ENCODE measurements around the gene KAZN. TPM values are rescaled to one million over a fixed set of nuclear protein-coding genes. Genes with fewer than 3 reads are reported as not detected.

The KAZN gene
- total RNA-seq, 1 donor from 2014 or later, result 9.6 TPM

DNA sequence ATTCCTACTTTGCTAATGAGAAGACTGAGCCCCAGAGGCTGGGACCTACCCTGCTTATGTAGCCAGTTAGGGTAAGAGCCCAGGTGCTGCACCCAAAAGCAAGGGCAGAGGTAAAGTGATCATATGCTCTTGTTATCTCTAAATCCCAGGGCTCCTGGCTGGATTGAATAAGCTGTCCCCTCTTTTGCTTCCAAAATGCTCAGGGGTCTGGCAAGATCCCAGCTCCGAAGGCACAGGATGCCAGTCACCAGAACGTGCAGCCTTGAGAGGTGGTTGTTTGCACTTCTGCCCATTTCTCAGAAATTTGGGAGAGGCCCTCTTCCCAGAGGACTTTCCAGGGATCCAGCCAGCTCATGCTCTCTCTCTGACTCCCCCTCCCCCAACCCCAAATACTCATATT lies 412.7 kb downstream of the KAZN start:
- no peak for DNase-seq

DNA sequence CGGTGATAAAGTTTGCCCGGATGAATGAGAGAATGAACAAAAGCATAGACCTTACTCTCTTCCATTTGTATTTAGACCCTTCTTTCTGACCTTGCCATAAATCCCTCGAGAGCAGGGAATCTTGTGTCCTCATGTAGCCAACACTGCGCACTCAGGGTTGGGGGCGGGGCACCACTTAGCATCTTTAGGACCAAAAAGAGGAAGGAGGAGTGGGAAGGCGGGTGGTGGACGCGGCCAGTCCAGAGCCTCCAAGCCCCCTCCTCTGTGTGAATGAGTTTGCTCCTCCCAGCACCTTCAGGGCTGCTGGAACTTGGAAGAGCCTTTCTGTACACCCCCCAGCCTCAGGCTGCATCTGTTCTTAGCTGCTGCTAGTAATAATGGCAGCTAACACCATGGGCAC lies 413.2 kb downstream of the KAZN start:
- no peak for DNase-seq

DNA sequence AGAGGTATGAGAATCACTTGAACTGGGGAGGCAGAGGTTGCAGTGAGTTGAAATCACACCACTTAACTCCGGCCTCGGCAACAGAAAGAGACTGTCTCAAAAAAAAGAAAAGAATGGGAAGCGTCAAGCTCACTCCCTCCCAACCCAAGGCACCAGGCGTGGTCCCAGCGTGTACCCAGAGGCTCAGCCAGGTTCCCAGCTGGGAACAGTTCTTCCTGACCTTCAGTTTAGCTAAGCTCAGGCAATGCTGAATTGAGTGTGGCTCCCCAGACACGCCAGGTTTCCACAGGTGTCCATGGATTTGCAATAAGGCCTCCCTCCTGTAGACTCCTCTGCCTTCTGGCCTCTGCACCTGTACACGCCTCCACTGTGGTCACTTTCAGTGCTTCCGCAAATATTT lies 414.3 kb downstream of the KAZN start:
- no peak for DNase-seq

DNA sequence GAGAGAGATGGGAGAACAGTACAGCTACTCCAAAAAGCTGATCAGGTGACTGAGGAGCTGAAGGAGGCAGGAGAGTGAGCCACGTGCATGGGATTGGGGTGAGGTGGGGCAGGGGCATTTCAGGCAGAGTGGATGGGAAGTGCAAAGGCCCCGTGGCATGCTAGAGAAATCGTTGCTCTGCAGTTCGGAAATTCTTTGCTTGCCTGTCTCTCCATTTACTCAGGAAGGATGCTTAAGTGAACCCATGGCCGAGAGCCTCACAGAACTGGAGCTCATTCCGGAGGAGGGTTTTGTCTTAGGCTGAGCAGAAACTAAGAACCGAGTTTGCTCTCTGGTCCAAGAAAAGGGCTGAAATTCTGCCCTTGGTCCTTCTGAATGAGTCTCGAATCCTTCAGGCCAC lies 415.3 kb downstream of the KAZN start:
- no peak for DNase-seq

DNA sequence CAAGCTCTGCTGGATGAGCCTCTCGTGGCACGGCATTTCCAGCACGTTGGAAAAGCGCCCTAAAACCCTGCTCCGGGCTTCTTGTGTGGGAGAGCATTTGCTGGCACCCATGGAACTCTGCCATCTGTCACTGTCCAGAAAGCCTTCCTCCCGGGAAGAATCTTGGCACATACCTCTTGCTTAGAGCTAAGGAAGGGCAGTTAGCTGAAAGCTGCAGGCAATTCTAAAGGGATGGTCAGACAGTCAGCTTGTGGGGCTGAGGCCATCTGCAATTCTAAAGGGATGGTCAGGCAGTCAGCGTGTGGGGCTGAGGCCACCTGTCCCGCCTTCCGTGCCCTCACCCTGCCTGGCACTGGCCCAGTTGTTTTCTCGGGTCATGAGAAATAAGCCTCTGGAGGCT lies 416.0 kb downstream of the KAZN start:
- DNase-seq, result no peak

DNA sequence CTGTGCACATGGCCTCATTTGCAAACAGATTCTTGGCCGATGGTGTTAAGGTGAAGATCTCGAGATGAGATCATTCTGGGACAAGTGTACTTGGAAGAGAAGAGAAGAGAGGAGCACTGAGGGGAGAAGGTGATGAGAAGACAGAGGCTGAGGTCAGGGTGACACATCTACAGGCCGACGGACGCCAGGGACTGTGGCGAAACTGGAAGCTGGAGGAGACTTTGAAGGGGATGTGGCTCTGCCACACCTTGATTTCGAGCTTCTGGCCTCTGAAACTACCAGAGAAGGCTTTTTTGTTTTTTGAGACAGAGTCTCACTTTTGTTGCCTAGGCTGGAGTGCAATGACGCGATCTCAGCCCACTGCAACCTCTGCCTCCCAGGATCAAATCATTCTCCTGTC lies 417.5 kb downstream of the KAZN start:
- DNase-seq, result no peak

DNA sequence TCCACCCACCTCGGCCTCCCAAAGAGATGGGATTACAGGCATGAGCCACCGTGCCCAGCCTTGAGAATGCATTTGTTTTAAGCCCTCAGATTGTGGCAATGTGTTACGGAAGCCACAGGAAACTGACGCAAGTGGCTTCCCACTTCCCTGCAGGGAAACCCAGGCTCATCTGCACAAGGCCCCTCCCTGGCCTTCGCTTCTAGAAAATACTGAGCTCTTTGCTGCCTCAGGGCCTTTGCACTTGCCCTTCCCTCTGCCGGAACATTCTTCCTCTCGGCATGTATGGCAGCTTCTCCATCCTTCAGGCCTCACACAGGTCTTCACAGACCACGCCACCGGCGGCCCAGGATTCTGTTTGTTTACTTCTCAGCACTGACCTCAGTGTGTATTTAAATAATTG lies 418.0 kb downstream of the KAZN start:
- no peak for DNase-seq

DNA sequence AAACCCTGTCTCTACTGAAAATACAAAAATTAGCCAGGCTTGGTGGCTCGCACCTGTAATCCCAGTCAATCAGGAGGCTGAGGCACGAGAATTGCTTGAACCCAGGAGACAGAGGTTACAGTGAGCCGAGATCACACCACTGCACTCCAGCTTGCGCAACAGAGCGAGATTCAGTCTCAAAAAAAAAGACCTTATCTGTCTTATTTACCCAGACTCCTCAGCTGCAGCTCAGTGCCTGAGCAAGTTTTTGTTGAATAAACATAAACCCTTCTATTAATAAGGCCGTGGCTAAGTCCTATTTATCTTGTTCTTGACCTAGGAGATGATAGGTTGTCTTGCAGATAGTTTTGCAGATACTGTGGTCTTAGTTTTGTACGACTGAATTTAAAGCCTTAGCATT lies 418.6 kb downstream of the KAZN start:
- no peak for DNase-seq

DNA sequence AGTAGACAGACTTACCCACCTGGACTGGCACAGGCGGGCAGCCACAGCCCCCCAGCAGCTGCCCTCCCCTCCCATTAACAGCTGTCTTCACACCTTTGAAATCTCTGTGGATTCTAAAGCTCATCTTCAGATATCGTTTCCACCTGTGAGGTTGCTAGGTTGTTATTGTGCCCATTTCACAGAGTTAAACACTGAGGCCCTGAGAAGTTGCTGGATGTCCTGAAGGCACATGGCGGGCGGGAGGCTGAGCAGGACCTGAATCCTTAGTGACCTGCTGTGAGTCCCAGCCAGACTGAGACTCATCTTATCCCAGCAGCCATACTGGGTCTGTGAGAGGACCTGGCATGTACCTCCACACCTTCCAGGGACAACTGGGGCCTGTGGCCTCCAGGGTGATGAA lies 420.3 kb downstream of the KAZN start:
- DNase-seq, result no peak

DNA sequence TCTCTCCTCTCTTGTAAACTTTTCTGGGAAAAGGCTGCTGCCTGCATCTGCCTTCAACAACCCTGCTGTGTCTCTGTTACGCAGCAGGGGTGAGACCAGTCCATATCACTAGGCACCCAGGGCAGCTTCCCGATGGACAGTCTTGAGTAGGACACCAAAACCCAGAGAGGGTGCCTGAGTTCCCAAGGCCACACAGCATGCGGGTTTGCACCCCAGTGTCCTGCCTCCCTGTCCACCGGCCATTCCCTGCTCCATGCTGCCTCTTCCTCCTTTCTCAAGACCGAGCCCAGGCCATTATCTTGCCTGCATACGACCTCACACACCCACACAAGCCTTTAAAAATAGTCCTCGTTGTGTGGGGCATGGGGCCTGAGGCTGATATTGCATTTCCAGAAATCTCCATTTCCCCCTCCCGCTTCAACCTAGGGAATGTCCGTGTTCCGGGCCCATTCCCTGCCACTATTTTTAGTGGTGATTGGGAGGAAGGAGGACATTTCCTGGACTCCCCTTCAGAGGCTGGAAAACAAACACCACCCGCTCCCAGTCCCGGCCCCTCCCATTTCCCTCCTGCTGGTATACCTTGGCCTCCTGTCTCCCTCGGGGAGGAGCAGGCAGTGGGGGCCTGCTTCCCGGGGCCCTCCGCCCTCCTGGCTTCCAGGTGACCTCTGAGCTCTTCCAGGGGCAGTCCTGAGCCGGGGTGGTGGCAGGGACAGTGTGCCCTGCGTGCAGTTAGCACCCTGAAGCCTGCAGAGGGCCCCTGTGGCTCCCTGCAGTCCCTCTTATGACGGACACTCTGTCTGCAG lies 422.7 kb downstream of the KAZN start:
- DNase-seq, result no peak

DNA sequence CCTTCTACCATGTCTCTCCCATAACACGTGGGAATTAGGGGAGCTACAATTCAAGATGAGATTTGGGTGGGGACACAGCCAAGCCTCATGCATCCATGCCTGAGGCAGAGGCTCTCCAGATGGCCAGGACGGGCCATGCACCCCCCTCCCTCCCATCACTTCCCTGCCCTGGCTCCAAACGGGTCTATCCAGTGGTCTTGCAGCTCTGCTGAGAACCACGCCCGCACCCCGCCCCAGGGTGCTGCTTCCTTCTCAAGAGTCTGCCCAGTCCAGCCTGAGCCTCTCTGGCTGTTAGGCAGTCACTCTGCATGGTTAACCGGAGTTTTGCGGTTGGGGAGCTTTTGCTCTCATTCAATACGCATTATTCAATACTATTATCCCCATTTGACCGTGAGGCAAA lies 423.6 kb downstream of the KAZN start:
- DNase-seq, result no peak

DNA sequence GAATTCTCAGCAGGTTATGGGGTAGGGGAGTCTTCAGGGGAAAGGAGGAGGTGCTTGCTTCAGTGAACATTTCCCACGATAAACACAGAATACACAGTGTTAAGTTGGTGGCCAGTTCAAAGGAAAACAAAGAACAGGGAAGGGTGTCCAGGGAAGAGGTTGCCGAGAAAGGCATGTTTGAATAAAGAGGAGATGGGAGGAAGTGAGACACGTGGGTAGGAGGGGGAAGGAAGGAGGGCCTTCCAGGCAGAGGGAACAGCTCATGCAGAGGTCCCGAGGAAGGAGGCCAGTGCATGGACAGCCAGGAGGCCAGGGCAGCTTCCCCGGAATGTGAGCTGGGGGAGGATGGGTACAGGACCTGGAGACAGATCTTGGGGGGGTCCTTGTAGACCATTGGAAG lies 424.7 kb downstream of the KAZN start:
- DNase-seq, result no peak

DNA sequence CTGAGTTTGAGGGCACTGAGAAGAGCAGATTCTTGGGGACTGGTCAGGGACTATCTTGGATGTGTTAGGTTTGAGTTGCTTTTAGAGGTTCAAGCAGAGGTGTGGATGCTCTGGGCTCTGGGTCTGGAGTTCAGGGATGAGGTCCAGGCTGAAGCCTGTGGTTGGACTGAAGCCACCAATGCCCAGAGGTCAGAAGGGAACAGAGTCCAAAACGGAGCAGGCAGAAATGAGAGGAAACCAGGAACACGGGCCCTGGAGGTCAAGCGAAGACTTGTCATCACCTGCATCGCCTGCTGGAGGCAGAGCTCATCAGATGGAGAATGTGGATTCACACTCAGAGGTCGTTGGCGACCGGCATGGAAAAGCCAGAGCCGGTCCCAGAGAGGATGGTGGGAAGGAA lies 425.5 kb downstream of the KAZN start:
- DNase-seq, result no peak

DNA sequence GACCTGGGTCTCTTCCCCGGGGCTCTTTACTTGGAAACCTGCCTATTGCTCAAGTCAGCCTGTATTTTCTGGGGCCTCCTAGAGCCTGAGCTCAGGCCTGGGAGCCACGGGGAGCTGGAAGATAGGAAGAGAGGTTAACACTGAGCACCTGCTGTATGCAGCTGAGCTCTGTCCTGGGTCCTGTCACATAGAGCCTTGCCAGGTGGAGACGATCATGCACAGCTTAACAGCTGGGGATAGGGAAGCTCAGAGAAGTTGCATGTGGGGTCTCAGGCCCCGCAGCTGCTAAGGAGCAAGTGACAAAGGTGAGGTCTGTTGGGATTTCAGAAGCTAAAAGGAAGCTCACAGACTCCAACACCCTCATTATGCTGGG lies 427.6 kb downstream of the KAZN start:
- no peak for DNase-seq

DNA sequence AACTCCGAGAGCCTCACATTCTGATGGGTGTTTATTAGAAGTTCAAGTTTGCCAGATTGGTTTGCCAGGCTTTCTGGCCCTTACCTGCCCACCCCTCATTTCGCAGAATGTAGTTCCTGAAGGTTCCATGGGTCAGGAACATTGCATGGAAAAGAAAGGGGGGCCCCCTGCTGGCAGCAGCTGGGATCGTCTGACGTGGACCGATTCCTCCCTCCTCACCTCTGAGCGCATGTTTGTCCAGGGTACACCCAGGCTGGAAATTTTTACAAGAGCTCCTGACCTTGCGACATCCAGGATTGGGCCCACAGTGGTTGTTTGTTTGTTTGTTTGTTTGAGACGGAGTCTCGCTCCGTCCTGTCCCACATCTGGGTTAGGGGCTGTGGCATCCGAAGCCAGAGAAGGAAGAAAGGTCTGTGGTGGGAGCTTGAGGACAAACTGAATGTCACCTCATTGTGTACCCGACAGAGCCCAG lies 429.1 kb downstream of the KAZN start:
- peak; percentile 12 for DNase-seq

DNA sequence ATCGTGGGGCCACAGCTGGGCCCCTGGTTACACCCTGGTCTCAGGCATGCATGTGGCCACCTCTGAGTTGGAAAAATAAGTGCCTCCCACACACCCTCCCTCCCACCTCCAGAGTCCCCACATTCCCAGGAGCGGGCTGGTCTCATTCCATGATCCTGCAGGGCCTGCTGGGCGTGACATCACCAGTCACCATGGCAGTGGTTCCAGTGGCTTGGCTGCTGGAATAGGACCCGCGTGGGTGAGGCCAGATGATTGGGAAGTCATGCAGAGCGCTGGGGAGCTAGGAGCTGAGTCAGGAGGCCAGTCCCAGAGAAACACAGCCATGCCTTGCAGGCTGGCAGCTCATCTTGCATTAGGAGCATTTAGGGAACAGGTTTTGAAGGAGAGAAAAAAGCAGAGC lies 429.6 kb downstream of the KAZN start:
- no peak for DNase-seq

DNA sequence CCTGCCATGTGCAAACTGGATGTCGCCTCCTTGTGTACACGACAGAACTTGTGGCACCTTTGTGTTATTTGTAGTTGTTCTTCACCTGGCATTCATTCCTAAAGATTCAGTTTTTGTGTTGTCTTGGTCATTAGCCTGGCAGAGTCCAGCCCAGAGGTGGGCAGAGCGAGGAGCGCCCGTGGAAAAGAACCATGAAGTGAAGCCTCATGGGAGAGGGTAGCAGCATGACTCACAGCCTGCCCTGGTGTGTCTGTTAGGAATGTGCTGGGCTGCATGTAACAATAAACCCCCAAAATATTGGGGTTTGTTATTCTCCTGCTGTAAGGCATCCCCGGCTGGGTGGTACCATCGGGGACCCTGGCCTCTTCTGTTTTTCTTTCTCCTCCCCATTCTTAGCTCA lies 430.1 kb downstream of the KAZN start:
- DNase-seq, result no peak

DNA sequence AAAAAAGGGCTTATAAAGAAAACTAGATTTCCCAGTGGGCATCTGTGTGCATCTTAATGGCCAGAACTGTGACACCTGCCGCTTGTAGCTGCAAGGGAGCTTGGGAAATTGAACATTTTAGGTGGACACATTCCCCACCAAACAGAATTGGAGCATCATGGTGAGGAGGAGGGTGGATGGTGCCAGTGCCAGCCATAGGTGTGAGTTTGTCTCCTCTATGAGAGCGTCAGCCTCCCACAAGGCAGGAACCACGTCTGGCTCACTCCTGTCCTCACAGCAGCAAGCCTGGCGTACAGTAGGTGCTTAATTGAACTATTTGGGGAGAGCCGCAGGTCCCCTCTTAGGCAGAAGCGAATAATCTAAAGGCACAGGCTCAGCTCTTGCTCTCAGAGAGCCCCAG lies 430.6 kb downstream of the KAZN start:
- DNase-seq, result no peak

DNA sequence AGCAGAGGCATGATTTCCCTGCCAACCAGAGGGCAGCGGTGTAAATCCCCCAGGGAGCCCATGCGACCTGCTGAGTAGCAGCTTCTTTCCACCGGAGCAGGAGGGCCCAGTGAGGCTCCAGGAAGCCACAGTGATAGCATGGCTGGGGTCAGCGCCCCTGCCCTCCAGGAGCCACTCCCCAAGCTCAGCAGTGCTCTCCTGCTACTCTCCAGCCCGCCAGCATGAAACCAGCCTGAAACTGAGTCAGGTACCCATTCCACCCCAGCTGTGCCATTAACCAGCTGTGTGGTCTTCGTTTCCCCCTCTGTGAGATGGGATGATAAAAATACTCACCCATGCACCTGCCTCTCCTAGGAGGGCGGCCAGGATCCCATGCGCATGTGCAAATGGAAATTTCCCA lies 431.3 kb downstream of the KAZN start:
- DNase-seq, result no peak

DNA sequence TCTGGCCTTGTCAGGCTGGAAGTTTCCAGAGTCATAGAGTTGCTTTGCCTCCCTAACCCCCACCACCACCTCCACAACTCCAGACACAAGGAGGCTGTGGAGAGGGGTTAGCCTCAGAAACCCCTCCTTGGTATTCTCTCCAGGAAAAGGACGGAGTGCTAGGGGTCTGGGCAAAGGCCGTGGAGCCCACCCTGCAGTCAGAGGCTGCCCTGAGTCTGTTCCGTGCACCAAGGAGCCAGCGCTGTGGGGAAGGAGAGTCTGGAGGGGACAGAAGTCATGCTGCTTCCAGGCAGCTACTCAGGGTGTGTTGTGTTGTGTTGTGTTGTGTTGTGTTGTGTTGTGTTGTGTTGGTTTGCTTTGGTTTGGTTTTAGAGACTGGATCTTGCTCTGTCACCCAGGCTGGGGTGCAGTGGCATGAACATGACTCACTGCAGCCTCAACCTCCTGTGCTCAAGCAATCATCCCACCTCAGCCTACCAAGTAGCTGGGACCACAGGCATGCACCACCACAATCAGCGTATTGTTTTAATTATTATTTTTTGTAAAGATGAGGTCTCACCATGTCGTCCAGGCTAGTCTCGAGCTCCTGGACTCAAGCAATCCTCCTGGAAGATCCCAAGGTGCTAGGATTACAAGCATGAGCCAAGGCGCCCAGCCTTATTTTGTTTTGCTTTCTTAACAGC lies 432.9 kb downstream of the KAZN start:
- no peak for DNase-seq

DNA sequence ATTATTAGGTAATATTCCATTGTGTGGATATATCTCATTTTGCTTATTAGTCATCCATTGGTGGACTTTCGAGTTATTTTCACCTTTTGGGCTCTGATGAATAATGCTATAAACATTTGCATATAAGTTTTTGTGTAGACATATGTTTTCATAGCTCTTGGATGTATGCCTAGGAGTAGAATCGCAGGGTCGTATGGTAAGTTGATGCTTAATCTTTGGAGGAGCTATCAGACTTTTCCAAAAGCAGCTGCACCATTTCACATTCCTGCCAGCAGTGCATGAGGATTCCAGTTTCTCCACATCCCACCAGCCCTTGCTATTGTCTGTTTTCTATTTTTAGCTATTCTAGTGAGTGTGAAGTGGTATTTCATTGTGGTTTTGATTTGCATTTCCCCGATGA lies 434.8 kb downstream of the KAZN start:
- DNase-seq, result no peak

DNA sequence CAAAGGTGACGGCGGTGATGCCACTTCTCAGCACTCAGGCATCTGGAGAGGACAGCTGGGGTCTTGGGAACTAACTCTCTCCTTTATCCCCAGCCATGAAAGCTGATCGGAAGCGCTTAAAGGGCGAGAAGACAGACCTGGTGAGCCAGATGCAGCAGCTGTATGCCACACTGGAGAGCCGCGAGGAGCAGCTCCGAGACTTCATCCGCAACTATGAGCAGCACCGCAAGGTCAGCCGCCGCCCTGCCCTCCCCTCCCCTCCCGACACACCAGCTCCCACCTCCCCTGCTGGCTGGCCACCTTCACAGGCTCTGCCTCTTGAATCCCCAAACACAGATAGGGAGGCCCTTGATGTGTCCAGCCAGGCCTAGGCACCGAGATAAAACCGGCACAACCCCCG lies 436.2 kb downstream of the KAZN start:
- no peak for DNase-seq

DNA sequence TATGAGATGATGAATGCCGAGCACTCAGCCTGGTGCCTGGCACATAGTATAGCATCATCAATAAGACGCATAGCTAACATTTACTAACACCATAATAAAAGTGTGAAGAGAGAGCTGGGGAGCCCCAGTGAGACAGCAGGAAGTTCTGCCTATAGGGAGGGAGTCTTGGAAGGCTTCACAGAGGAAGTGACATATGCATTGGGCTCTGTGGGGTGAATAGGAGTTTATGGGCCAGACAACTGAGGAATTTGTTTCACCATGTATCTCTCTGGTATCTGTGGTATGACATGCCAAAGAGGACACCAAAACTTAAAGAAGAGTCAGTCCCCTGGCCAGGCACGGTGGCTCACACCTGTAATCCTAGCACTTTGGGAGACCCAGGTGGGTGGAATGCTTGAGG lies 436.8 kb downstream of the KAZN start:
- no peak for DNase-seq

DNA sequence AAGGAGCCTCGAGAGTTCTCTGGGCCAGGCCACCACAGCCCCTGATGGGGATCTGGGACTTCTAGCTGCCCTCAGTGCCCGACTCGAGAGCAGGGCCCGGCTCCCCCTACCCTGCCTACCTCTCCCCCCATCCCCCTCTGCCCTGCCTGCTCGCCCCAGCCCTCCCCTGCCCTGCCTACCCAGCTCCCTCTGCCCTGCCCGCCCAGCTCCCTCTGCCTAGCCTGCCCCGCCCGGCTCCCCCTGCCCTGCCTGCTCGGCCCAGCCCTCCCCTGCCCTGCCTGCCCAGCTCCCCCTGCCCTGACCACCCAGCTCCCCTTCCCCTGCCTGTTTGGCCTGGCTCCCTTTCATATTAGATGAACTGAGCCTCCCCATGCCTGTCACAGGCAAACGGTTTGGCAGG lies 437.6 kb downstream of the KAZN start:
- no peak for DNase-seq

Data from skin of body (tissue), 2 donors.